ENCODE measurements around the gene CHCHD3.

- no peak for TF ChIP-seq CTCF (conservative IDR thresholded peaks at IDR 0.05)
- no peak for TF ChIP-seq EZH2 (IDR thresholded peaks at IDR 0.05; ENCODE audit: low read depth)
Measured at GRCh38 chr7:132755538-132756483, 326.1 kb downstream of the CHCHD3 start.

All from PC-9 (cell line).